Measurements from ENCODE around the gene ACKR3.

DNA sequence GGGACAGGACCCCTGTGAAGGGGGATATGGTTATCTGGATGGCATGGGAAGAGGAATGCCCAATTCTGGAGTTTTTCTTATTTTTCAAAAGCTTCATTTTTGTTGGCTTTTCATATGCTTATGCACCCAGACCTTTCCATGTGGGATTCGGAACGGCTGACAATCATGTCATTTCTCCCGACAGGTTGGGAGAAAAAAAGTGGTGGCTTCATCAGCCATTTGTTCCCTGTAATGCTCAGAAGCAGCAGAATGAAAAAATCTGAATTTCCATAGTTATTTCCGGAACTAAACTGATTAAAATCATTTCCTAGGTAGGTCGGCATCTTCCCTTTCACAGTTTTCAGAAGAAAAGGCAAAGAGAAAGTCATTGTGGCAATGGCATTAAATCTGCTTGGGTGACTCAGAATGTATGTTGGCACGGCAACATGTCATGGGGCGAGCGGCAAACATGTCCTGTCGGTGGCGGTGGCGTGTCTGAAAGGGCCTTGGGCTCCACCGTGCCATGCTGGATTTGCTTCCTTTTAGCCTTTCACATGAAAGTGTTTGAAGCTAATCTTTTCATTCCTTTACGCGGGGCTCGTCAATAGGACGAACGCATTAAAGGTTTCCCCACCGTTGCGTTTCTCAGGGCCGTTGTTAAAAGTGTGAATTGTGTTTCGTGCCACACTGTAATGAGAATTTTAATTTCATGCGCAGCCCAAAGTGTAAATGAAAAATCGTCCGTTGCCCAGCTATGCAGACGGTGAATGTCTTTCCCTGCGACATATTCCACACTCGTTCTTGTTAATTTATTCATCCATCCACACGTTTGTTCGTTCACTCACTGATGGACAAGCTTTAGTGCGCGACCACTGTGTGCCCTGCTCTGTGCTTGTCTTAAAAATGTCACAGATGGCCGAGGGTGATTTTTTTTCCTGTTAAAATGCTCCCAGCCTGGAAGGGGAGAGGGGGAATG lies 18.5 kb downstream of the ACKR3 start:
- no peak for TF ChIP-seq POLR2A (IDR thresholded peaks at IDR 0.05)
- no peak for TF ChIP-seq CTCF (IDR thresholded peaks at IDR 0.05)

Data from ovary (tissue), 3 donors.